Fibroblast of pulmonary artery (primary cell): ENCODE results near the gene SULT2A1.

Experiments used
- DNase-seq: peaks from one replicate; pipeline ENCODE4 v3.0.0-alpha.2; 2010; ENCODE audit warnings: low read depth
- H3K4me3 ChIP-seq: replicated peaks from 2 replicates; pipeline ENCODE4 v1.5.1; 2011; ENCODE audit warnings: low read depth, mild to moderate bottlenecking, control low read depth, low read length, moderate library complexity
- TF ChIP-seq, protein P1 (sequence below): IDR thresholded peaks from 2 replicates; pipeline ENCODE4 v1.5.1; 2011; ENCODE audit warnings: mild to moderate bottlenecking, control low read depth, low read length, inconsistent platforms; ENCODE audit errors: missing control alignments

SULT2A1 gene

DNA sequence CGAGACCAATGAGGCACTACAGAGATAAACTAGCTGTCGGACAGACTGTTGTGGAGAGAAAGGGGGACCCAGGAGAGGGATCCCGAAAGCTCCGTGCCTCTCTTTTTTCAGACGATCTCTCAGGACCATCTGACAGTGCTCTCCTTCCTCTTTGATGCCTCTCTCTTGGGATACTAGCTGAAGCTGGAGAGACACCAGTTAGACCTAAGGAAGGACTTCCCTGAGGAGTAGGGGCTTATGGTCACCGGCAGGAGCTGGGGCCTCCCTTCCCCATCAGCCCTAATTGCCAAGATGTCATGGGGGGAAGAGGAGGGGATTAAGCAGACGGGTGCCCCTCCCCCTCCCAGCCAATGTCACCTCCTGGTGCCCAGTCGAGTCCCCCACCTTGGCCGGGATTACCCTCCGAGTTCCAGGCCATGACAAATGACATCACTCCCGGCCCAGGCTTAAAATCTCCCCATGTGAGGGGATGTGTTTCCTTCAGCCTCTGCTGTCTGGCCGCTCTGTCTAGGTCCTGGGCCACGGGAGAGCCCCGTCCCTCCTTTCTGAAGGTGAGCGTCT, 64.6 kb downstream of the SULT2A1 start, which contains the start of gene CRX:
Gene CRX, plus strand, starts transcription at position 478 of the 561 bp plus-strand sequence. CDS start 12,507 bp downstream, outside the sequence.
- TF ChIP-seq, protein P1, sequence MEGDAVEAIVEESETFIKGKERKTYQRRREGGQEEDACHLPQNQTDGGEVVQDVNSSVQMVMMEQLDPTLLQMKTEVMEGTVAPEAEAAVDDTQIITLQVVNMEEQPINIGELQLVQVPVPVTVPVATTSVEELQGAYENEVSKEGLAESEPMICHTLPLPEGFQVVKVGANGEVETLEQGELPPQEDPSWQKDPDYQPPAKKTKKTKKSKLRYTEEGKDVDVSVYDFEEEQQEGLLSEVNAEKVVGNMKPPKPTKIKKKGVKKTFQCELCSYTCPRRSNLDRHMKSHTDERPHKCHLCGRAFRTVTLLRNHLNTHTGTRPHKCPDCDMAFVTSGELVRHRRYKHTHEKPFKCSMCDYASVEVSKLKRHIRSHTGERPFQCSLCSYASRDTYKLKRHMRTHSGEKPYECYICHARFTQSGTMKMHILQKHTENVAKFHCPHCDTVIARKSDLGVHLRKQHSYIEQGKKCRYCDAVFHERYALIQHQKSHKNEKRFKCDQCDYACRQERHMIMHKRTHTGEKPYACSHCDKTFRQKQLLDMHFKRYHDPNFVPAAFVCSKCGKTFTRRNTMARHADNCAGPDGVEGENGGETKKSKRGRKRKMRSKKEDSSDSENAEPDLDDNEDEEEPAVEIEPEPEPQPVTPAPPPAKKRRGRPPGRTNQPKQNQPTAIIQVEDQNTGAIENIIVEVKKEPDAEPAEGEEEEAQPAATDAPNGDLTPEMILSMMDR, result no peak
- H3K4me3 ChIP-seq, result no peak within 1 kb of the TSS
- no peak for DNase-seq
